ENCODE results near the gene ATP9B.

GRCh38 chr18:79248495-79249060, 179.4 kb downstream of the ATP9B start:
- no peak for TF ChIP-seq CTCF (conservative IDR thresholded peaks at IDR 0.05; ENCODE audit: low read depth, low read length)
- TF ChIP-seq EZH2phosphoT487 (IDR thresholded peaks at IDR 0.05; ENCODE audit: borderline replicate concordance, low read length) = no peak

Measured in PC-3 (cell line).